HepG2 (cell line): Measurements from ENCODE around the gene GGA1. TPM values are rescaled to one million over a fixed set of nuclear protein-coding genes. Genes with fewer than 3 reads are reported as not detected.

Experiments used
- CBFB ChIP-seq: sonication (generic); formaldehyde crosslinking; IDR thresholded peaks from 2 replicates; pipeline ENCODE4 v1.4.0; 2020; ENCODE audit warnings: missing genetic modification reagents
- CSRNP1 ChIP-seq: sonication (generic); formaldehyde crosslinking; IDR thresholded peaks from 2 replicates; pipeline ENCODE4 v1.8.1; 2023; ENCODE audit warnings: mild to moderate bottlenecking, missing genetic modification reagents
- GATAD1 ChIP-seq: IDR thresholded peaks from 2 replicates; pipeline ENCODE4 v1.6.1; 2016; ENCODE audit warnings: missing genetic modification reagents, missing compliant biosample characterization
- NCOA2 ChIP-seq: sonication (generic); formaldehyde crosslinking; IDR thresholded peaks from 2 replicates; pipeline ENCODE4 v1.8.0; 2022; ENCODE audit warnings: inconsistent platforms
- NR1H2 ChIP-seq: sonication (generic); formaldehyde crosslinking; IDR thresholded peaks from 2 replicates; pipeline ENCODE4 v1.8.1; 2022; ENCODE audit warnings: low read depth, missing genetic modification reagents, borderline replicate concordance
- SIX4 ChIP-seq: sonication (generic); formaldehyde crosslinking; IDR thresholded peaks from 2 replicates; pipeline ENCODE4 v1.4.0; 2020; ENCODE audit warnings: missing genetic modification reagents
- TEAD3 ChIP-seq: optimal IDR thresholded peaks from 2 replicates; pipeline ENCODE3; 2016; ENCODE audit warnings: borderline replicate concordance
- ZNF12 ChIP-seq: sonication (generic); formaldehyde crosslinking; IDR thresholded peaks from 2 replicates; pipeline ENCODE4 v1.5.0; 2020; ENCODE audit warnings: missing genetic modification reagents
- ZNF230 ChIP-seq: sonication (generic); formaldehyde crosslinking; IDR thresholded peaks from 2 replicates; pipeline ENCODE4 v1.4.0; 2020; ENCODE audit warnings: mild to moderate bottlenecking, missing genetic modification reagents
- ZNF703 ChIP-seq: sonication (generic); formaldehyde crosslinking; IDR thresholded peaks from 2 replicates; pipeline ENCODE4 v1.5.1; 2020; ENCODE audit warnings: missing genetic modification reagents, mild to moderate bottlenecking, moderate library complexity, borderline replicate concordance
- ZUFSP ChIP-seq: sonication (generic); formaldehyde crosslinking; IDR thresholded peaks from 2 replicates; pipeline ENCODE4 v1.9.0; 2021; ENCODE audit warnings: missing genetic modification reagents, mild to moderate bottlenecking, borderline replicate concordance
- polyA plus RNA-seq, 8 experiments: library from polyadenylated mRNA; depleted of rRNA in 3 of 8; stranded (reverse) in 7 of 8; unstranded in 1 of 8; fragments of >200 nt; fragmentation: Illumina TruSeq in 4 of 8; extraction: Trizol in 4 of 8; gene quantifications; 2 replicates each; pipeline versions ENCODE4 v1.2.1 to v1.2.3, GENCODE V29; 2011 to 2016; ENCODE audit warnings: low read depth in 4 of 8, missing spikeins in 1 of 8, mixed read lengths in 1 of 8; ENCODE audit not compliant: insufficient read depth in 1 of 8
- total RNA-seq, 5 experiments: library from RNA; depleted of rRNA; stranded (reverse); fragments of >200 nt; fragmentation: Illumina TruSeq; extraction: Trizol; gene quantifications; 2 replicates each; pipeline ENCODE4 v1.2.3, GENCODE V29; 2016; ENCODE audit warnings: low read depth in 1 of 5
- TF ChIP-seq, protein P1 (sequence below): sonication (generic); formaldehyde crosslinking; IDR thresholded peaks from 2 replicates; pipeline ENCODE4 v1.4.0; 2020; ENCODE audit warnings: missing genetic modification reagents, borderline replicate concordance
- TF ChIP-seq, protein P2 (sequence below): sonication (generic); formaldehyde crosslinking; IDR thresholded peaks from 2 replicates; pipeline ENCODE4 v1.4.0; 2020; ENCODE audit warnings: mild to moderate bottlenecking, missing genetic modification reagents

The GGA1 gene
- total and polyA plus RNA-seq, 2 of the 13 experiments (the other 11 are each of a cell fraction or from before 2014, with no cell fraction given) = 29.1 to 87.2 TPM

DNA sequence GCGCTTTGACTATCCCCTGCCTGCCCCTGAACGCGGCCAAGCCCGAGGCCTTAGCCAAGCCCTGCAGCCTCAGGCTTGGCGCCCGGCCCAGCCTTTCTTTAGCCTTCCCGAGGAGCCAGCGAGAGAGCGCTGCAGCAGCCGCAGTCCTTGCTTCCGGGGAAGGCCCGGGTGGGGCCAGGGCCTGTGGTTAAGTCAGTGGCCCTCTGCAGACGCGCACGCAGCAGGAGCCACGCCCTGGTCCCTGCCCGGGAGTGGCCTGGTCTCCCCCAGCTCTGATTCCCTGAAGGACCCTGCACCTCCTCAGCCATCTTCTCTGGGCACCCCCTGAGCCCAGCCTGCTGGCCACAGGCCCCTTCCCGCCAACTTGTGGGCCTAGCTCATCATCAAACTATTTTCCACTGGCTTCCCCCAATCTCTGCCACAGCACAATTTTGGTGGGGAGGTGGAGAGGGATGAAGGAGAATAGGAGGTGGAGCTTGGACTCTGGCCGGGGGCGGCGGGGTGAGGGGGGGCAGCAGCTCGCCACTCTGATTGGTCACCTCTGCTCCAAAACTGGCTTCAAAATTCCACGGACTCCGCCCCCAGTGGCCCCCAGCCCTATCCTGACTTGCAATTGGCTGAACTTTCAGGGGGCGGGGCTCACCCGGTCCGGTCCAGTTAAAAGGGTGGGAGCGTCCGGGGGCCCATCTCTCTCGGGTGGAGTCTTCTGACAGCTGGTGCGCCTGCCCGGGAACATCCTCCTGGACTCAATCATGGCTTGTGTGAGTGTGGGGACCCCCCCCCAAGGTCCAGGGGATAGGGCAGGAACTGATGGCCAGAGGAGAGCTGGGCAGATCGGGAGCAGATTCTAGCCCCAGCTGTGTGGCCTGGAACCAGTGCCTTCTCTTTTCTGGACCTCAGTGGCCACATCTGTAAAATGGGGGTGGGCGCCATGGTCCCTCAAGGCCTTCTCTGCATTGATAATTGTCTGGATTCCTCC is 66.6 kb downstream of the GGA1 start, which contains the start of gene LGALS1 (continued):
- TF ChIP-seq ZNF230 = no peak
- TF ChIP-seq CBFB (CRISPR knock-in tag) = no peak
- TF ChIP-seq CSRNP1 (CRISPR knock-in tag) = no peak
- TF ChIP-seq, protein P1, sequence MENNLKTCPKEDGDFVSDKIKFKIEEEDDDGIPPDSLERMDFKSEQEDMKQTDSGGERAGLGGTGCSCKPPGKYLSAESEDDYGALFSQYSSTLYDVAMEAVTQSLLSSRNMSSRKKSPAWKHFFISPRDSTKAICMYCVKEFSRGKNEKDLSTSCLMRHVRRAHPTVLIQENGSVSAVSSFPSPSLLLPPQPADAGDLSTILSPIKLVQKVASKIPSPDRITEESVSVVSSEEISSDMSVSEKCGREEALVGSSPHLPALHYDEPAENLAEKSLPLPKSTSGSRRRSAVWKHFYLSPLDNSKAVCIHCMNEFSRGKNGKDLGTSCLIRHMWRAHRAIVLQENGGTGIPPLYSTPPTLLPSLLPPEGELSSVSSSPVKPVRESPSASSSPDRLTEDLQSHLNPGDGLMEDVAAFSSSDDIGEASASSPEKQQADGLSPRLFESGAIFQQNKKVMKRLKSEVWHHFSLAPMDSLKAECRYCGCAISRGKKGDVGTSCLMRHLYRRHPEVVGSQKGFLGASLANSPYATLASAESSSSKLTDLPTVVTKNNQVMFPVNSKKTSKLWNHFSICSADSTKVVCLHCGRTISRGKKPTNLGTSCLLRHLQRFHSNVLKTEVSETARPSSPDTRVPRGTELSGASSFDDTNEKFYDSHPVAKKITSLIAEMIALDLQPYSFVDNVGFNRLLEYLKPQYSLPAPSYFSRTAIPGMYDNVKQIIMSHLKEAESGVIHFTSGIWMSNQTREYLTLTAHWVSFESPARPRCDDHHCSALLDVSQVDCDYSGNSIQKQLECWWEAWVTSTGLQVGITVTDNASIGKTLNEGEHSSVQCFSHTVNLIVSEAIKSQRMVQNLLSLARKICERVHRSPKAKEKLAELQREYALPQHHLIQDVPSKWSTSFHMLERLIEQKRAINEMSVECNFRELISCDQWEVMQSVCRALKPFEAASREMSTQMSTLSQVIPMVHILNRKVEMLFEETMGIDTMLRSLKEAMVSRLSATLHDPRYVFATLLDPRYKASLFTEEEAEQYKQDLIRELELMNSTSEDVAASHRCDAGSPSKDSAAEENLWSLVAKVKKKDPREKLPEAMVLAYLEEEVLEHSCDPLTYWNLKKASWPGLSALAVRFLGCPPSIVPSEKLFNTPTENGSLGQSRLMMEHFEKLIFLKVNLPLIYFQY (CRISPR knock-in tag) = peak; percentile 72; the same call in 1 of the 2 replicates
- no peak for TF ChIP-seq NR1H2
- TF ChIP-seq ZUFSP (CRISPR knock-in tag) = no peak
- TF ChIP-seq SIX4 (CRISPR knock-in tag) = no peak
- peak; percentile 48; the same call in 1 of the 2 replicates for TF ChIP-seq ZNF12
- TF ChIP-seq GATAD1 (CRISPR knock-in tag) = 0 out of 2 replicates have a peak, but pooled peaks have one; percentile 9
- TF ChIP-seq ZNF703 (CRISPR knock-in tag) = no peak
- TF ChIP-seq, protein P2, sequence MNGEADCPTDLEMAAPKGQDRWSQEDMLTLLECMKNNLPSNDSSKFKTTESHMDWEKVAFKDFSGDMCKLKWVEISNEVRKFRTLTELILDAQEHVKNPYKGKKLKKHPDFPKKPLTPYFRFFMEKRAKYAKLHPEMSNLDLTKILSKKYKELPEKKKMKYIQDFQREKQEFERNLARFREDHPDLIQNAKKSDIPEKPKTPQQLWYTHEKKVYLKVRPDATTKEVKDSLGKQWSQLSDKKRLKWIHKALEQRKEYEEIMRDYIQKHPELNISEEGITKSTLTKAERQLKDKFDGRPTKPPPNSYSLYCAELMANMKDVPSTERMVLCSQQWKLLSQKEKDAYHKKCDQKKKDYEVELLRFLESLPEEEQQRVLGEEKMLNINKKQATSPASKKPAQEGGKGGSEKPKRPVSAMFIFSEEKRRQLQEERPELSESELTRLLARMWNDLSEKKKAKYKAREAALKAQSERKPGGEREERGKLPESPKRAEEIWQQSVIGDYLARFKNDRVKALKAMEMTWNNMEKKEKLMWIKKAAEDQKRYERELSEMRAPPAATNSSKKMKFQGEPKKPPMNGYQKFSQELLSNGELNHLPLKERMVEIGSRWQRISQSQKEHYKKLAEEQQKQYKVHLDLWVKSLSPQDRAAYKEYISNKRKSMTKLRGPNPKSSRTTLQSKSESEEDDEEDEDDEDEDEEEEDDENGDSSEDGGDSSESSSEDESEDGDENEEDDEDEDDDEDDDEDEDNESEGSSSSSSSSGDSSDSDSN = peak; percentile 84
- TF ChIP-seq TEAD3 = peak; percentile 79
- TF ChIP-seq NCOA2 (CRISPR knock-in tag) = no peak
